ENCODE data around the gene CCL16. TPM values are rescaled to one million over a fixed set of nuclear protein-coding genes. Genes with fewer than 3 reads are reported as not detected.

The CCL16 gene
- total and polyA plus RNA-seq, 2 donors from 2014 or later: 0.79 TPM; not detected in 1

- intact Hi-C loops (cut with DNase I): no loop called here
- Histone ChIP-seq H3K9me3 (ENCODE audit: control insufficient read depth in 2 of 3, insufficient read depth in 1 of 3, low read length in 3 of 3) (no peaks in the 10 kb centered on the region), H3K9ac (ENCODE audit: low read length in 3 of 3) (no peak overlapping the region), H3K27me3 (ENCODE audit: control insufficient read depth, insufficient read depth, low read length) (no peaks in the 10 kb centered on the region), H3K4me3 (ENCODE audit: low read length in 3 of 3) (no peak overlapping the region), H3K4me1 (ENCODE audit: control insufficient read depth in 2 of 3, insufficient read depth in 2 of 3, low read depth in 1 of 3, low read length in 3 of 3) (peaks cover 0 to 2% (median 0%) of the 10 kb centered on the region in 3 donors), H3K36me3 (ENCODE audit: control insufficient read depth in 2 of 3, insufficient read depth in 3 of 3, low read length in 3 of 3) (no peaks in the 10 kb centered on the region), H3K27ac (ENCODE audit: low read depth in 2 of 2, low read length in 2 of 2) (no peak overlapping the region)
- FAIRE-seq: no peak
- peak in 1 of 5 donors; percentile 22 for DNase-seq
- TF ChIP-seq CTCF (IDR thresholded peaks at IDR 0.05; ENCODE audit: borderline replicate concordance, extremely low read depth, insufficient read depth): no peak
Measured at GRCh38 chr17:35988164-35988563, 6.9 kb upstream of the CCL16 start.

- Histone ChIP-seq H3K27ac (ENCODE audit: low read depth in 2 of 2, low read length in 2 of 2) (no peak within 1 kb of the TSS), H3K4me1 (ENCODE audit: control insufficient read depth in 2 of 3, insufficient read depth in 2 of 3, low read depth in 1 of 3, low read length in 3 of 3) (peaks cover 0 to 2% (median 0%) of the 10 kb centered on the region in 3 donors), H3K36me3 (ENCODE audit: control insufficient read depth in 2 of 3, insufficient read depth in 3 of 3, low read length in 3 of 3) (no peaks in the 10 kb centered on the region), H3K27me3 (ENCODE audit: control insufficient read depth, insufficient read depth, low read length) (no peaks in the 10 kb centered on the region), H3K9me3 (ENCODE audit: control insufficient read depth in 2 of 3, insufficient read depth in 1 of 3, low read length in 3 of 3) (no peaks in the 10 kb centered on the region), H3K9ac (ENCODE audit: low read length in 3 of 3) (no peak within 1 kb of the TSS), H3K4me3 (ENCODE audit: low read length in 3 of 3) (peak within 1 kb of the TSS in 2 of 3 donors; percentile 18 to 28)
- no peak for TF ChIP-seq CTCF (IDR thresholded peaks at IDR 0.05; ENCODE audit: borderline replicate concordance, extremely low read depth, insufficient read depth)
- DNase-seq (peak in 1 of 5 donors; percentile 17), FAIRE-seq (no peak)
- intact Hi-C loops (cut with DNase I): no loop called here
Measured at GRCh38 chr17:35986643-35987042, 5.3 kb upstream of the CCL16 start, which contains the start of gene CCL14. CCL14 (minus strand) TSS chr17:35986729; CDS start chr17:35986649, 80 bp downstream.

- intact Hi-C loops (cut with DNase I): no loop called here
- DNase-seq (no peak), FAIRE-seq (no peak)
- H3K9ac ChIP-seq (ENCODE audit: low read length in 3 of 3): no peak overlapping the region
- TF ChIP-seq CTCF (IDR thresholded peaks at IDR 0.05; ENCODE audit: borderline replicate concordance, extremely low read depth, insufficient read depth): no peak
- H3K4me3 ChIP-seq (ENCODE audit: low read length in 3 of 3): no peak overlapping the region
- no peaks in the 10 kb centered on the region for H3K36me3 ChIP-seq (ENCODE audit: control insufficient read depth in 2 of 3, insufficient read depth in 3 of 3, low read length in 3 of 3)
- peaks cover 0 to 2% (median 0%) of the 10 kb centered on the region in 3 donors for H3K4me1 ChIP-seq (ENCODE audit: control insufficient read depth in 2 of 3, insufficient read depth in 2 of 3, low read depth in 1 of 3, low read length in 3 of 3)
- no peaks in the 10 kb centered on the region for H3K27me3 ChIP-seq (ENCODE audit: control insufficient read depth, insufficient read depth, low read length)
- no peak overlapping the region for H3K27ac ChIP-seq (ENCODE audit: low read depth in 2 of 2, low read length in 2 of 2)
- H3K9me3 ChIP-seq (ENCODE audit: control insufficient read depth in 2 of 3, insufficient read depth in 1 of 3, low read length in 3 of 3): no peaks in the 10 kb centered on the region
Measured at GRCh38 chr17:35984140-35984539, 2.8 kb upstream of the CCL16 start.
